HG03103 (cell line): ENCODE results near the gene PIAS1.

Source experiments
- ATAC-seq: cut with Tn5 transposase; IDR thresholded peaks from one replicate; pipeline ENCODE4 v1.9.1; 2021; ENCODE audit warnings: low read depth; ENCODE audit not compliant: unreplicated experiment

PIAS1 gene

DNA sequence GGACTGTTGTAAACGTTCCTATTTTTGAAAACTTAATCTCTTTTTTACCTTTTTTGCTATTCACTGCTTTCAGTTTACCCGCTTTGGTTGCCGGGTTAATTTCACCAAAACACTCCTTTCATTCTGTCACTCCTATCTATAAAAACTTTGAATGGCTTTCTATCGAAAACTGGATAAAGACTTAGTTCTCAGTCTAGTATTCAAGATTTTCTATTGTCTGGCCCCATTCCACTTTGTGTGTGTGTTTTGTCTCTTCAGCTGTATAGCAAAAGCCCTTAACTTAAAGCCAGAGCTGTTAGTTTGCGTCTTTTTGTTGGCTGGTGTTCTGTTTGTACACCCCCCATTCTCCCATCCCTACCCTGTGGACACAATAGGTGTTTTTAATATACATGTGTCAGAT lies 7.5 kb downstream of the PIAS1 start:
- no peak for ATAC-seq

DNA sequence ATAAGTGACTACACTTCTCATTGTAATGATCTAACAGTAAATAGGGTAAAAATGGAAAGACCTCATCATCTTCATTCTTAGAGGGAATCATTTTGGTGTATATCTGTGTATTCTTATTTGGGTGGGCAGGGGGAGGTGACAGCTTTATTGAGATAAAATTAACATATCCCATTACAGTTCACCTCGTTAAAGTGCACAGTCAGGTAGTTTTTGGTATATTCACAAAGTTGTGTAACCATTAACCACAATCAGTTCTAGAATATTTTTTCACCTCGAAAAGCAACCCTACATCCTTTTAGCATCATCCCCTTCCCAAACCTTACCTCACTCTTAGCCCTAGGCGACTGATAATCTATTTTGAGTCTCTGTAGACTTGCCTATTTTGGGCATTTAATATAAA lies 8.1 kb downstream of the PIAS1 start:
- ATAC-seq, result no peak

DNA sequence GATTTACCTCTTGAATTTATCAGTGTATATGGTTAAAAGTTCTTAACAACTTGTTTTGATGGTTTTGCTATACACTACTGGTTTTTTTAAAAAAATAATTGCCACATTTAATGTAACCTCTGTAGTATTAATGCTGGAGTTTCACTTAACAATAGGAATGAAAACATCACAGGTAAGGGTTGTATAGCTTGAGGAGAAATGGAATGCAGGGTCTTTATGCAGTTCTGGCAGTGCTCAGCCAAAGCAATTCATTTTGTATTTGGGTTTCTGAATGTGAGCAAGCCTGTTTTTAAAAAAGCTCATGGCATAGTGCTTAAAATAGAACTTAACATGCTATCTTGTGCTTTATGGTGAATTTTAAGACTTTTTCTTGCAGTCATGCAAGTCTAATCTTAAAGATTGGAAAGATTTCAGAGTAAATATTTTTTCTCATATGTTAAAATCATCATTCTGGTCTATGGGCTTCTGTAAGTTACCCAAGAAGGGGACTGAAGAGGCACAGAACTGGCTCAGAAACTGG lies 8.9 kb downstream of the PIAS1 start:
- ATAC-seq, result no peak

DNA sequence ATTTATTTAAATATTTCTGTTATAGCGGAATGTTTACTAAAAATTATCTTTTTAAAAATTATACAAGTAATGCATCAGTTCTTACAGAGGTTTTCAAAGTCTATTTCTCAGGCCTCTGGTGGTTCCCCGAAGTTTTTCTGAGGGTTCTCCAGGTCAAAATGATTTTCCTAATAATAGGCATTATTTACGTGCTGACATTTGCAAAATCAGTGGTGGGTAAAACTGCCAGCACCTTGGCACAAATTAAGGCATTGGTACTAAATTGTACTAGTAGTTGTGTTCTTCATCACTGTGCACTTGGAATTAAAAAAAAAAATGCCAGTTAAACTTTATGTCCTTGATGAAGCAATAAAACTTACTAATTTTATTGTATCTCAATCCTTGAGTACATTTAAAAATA lies 9.5 kb downstream of the PIAS1 start:
- ATAC-seq, result no peak

DNA sequence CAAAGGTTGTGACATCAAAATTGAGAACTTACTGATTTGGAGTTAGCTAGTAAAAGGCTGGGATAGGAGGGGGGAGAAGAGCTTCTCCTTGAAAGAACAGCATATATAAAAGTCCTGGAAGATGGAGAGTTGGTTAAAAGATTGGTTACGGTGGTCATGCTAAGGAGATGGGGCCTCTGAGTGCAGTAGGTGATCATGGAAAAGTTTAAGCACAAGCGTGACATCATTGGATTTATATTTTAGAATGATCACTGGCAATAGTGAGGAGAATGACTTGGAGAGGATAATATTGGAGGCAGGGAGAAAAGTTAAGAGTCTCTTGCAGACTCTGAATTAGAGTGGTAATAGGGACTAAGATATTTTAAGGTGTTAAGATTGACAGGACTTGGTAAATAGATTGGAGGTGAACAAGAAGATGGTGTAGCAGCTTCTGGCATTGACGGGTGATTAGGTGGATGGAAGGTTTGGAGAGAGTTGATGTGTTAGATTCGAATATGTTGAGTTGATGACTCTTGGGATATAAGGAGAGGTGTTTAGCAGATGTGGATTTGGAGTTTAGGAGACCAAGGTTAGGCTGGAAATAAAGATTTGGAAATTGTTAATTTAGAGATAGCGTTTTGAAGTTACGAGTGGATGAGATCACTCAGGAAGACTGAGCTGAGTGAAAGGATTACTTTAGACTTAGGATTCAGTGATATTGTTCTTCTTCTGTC lies 19.6 kb downstream of the PIAS1 start:
- no peak for ATAC-seq

DNA sequence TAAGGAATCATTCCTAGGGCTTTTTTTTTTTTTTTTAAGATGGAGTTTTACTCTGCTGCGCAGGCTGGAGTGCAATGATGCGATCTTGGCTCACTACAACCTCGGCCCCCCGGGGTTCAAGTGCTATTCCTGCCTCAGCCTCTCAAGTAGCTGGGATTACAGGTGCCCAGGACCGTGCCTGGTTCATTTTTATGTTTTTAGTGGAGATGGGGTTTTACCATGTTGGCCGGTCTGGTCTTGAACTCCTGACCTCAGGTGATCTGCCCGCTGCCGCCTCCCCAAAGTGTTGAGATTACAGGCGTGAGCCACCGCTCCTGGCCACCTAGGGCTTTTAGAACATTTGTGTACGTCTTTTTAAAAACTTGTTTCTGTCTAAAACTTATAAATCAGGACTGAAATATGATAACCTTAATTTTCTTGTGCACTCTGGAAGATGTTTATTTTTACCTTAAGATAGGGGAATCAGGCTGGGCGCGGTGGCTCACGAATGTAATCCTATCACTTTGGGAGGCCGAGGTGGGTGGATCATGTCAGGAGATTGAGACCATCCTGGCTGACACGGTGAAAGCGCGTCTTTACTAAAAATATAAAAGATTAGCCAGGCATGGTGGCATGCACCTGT lies 21.8 kb downstream of the PIAS1 start:
- no peak for ATAC-seq

DNA sequence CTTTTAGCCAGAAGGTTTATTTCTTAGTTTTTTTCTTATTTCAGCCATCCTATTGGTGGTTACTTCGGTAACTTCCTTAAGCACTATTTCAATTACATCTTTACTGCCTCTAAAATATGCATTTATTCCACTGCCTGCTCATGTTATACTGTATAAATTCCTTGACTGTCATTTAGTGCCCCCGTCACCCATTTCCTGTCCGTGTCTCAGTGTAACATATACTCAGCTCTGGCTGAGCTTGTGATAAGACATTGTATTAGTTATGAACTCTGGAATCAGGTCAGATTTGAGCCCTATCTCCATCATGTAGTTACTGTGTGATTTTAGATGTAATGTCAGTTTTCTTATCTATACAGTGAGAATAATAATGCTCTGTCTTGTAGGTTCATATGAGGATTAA lies 24.2 kb downstream of the PIAS1 start:
- no peak for ATAC-seq

DNA sequence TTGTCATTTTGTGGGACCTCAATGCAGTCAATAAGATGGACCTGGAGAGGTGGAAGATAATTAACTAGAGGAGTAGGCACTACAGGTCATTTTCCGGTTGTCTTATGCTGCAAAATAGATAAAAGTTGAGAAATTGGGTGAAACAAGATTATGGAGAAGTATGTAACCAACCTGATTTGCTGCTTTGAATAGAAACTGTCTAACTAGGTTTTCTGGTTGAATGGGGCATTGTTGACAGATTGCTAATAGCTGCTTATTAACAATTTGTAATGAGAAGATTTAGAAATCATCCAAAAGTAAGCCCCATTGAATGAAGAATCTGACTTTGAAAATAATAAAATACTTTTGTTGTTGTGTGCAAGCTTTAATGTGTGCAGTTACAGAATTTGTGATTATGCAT lies 26.2 kb downstream of the PIAS1 start:
- ATAC-seq, result no peak

DNA sequence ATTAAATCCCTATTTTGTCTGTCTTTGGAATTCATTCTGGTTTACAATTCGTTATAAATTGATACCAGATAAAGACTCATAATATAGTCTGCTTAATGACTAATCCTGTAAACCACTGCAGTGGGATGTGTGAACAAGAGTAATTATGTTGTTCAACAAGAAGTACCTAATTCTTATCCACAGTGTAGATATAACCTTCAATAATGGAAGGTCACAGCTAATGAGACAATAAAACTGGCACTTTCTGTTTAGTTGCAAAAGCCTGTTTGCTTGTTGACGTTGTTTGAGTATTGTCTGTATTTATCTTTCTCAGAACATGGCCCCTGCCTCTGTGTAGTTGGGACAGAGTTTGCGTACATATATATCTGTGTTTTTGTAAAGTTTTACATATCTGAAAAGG lies 26.7 kb downstream of the PIAS1 start:
- ATAC-seq, result no peak

DNA sequence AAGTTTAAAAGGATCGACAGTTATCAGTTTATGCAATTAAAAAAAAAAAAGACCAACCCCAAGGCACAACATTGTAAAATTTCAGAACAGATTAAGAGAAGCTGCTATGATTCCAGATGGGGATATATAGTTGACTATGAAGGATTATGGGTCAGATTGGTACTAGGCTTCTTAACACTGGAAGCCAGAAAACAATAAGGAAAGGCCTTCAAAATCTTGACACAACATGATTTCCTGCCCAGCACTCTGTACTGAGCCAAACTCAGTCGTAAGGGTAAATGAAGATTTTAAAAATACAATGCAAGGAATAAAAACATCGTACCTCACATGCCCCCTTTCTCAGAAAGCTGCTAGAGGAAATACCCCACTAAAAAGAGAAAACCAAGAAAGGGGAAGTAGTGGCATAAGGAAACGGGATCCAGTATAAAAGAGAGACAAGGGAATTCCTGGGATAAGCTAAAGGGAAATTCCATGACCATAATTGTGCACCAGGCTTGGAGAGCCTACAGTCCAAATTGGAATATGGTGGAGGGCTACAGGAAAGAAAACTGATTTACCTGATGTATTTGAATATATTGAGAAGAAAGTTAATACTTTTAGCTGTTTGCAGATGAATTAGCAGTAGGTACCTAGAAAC lies 27.9 kb downstream of the PIAS1 start:
- ATAC-seq, result no peak

DNA sequence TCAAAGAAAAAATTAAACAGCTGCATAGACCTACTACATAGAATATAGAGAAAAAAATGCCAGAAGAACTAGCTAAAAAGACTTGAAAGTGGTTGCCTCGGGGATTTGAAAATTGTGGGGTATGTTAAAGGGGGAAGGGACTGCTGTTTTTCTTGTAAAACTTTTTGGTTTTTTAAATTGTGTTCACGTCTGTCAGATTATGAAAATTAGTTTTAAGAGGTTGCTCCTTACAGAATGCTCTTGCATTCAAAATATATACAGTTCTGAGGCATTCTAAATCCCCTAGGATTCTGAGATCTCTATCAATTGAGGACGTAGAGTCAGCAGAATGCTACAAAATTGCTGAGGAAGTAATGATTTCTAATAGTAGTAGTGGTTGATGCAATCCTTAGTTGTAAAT lies 28.6 kb downstream of the PIAS1 start:
- no peak for ATAC-seq

DNA sequence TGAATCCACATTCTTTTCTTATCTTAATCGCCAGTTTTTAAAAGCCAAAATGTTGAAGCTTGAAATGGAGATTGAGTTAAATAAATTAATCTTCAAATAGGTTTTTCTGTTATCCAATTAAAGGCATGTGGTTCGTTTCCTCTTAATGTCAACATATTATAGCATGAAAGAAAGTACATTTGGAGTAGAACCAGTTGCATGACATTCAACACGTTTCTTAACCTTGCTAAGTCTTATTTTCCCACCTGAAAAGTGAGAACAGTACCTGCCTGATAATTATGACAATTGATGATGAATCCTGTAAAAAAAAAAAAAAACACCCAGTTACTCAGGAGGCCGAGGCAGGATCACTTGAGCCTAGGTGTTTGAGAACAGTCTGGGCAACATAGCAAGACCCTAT lies 29.3 kb downstream of the PIAS1 start:
- ATAC-seq, result no peak

DNA sequence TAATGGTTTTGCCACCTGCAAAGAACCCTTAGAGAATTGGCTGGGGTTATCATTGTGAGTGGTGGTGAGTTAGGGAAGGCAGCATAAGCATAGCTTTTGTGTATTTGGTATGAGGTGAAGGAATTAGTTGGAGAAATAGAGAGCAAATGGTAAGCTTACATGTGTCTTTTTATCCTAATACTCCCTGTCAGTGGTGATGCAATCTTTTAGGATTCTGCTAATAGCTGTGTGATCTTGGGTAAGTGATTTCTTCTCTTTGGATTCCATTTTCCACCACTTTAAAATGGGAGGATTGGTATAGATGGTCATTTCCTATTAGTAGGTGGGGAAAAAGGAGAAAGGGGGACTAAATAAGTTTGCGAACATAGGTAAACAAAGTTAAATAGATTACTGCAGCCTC lies 30.9 kb downstream of the PIAS1 start:
- ATAC-seq, result no peak

DNA sequence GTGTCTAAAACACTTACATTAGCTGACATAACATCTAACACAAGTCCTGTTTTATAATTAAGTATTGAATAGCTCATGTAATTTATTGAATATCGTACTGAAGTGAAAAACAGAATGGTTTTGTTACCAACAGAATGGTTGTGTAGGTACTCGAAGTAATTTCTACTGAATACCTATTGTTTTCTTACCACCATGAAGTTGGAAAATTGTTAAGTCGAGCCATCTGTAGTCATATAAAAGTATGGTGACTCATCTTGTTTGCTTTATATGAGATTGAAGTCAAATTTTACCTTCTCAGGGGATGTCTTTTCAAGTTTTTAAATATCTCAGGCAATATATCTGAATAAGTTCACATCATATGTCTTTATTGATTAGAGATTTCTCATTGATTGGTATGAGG lies 37.6 kb downstream of the PIAS1 start:
- ATAC-seq, result no peak

DNA sequence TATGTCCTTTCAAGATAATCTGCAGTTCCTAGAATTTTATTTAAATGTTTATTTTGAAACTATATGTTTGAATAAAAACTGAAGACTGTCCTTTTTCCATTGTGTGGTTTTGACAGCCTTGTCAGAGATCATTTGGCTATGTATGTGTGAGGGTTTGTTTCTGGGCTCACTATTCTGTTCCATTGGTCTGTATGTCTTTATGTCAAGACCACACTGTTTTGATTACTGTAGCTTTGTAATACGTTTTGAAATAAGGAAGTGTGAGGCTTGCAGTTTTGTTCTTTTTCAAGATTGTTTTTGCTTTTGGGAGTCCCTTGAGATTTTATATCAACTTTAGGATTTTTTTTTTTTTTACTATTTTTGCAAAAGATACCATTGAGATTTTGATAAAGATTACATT lies 42.0 kb downstream of the PIAS1 start:
- no peak for ATAC-seq

DNA sequence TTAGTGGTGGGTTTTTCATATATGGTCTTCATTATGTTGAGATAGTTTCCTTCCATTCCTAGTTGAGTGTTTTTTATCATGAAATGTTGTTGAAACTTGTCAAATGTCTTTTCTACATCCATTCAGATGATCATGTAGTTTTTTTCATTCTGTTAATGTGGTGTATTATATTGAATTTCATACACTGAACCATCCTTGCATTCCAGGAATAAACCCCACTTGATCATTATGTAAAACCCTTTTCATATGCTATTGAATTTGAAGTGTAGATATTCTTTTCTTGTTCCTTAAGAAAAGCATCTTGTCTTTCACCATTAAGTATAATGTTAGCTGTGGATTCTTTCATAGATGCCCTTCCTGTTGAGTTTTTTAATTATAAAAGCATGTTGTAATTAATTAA lies 42.9 kb downstream of the PIAS1 start:
- no peak for ATAC-seq

DNA sequence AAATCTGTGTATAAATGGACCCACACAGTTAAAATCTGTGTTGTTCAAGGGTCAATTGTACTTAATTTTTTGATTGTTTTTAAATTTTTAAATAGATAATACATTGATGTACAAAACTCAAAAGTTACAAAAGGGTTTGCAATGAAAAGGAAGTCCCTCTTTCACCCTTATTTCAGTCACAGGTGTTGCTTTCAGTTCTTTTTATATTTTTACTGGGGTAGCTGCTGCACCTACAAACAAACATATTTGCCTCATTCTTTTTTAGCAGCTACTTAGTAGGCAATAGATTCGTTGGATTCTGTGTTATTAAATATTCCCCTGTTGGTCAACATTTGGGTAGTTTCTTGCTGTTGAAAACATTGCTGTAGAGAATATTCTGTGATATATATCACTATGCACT lies 44.4 kb downstream of the PIAS1 start:
- ATAC-seq, result no peak

DNA sequence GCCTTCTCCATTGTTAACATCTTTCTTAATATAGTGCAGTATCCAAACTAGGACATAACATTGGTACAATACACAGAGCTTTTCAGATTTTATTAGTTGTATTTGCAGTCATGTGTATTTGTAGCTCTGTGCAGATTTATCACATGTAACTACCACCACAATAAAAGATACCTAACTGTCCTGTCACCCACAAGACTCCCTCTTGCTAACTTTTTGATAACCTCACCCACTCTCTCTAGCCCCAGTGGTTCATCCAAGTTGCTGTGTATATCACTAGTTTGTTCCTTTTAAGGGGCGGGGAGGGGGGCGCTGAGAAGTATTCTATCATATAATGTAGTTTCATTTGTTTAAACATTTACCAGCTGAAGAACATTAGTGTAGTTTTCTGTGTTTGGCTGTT lies 46.1 kb downstream of the PIAS1 start:
- no peak for ATAC-seq

DNA sequence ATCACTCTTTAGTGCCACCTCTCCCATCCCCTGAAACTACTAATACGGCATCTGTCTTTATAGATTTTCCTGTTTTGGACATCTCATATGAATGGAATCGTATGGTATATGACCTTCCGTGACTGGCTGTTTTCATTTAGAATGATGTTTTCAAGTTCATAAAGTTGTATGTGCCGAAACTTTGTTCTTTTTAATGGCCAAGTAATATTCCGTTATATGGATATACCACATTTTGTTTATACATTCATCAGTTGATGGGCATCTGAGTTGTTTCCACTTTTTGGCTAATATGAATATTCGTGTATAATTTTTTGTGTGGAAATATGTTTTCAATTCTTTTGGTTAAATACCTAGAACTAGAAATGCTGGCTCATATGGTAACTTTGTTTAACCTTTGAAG lies 49.5 kb downstream of the PIAS1 start:
- no peak for ATAC-seq

DNA sequence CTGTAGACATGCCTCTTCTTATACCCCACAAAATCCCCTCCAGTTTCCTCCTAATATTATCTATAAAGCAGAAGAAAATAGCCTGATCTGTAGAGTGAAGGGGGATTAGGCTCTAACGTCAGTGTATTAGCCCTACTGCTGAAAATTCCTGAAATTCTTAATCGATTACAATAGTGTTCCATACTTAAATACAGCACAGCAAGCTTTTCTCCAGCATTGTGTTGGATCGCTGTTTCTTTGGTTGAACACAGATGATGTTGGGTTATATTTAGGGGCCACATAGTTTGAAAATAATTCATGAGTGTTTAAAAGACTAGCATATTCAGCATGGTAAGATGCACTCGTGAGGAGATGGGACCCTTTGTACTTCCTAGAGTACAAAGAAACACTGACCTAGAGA lies 52.5 kb downstream of the PIAS1 start:
- no peak for ATAC-seq

DNA sequence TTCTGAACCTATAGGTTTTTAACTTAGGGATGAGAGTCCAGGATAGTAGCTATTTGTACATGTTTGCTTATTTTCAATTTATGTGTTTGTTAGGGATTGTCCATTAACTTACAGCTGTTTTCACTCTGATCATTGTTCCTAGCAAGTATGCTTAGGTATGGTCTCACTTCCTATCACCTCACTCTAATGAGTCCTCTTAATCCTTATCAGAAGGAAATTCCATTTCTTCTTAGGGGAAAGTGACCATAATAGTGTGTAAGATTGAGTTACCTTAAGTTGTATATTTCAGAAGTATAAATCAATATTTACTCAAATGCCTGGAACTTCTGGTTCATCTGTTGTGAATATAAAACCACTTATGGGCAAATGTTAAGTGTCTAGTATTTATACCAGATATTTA lies 53.0 kb downstream of the PIAS1 start:
- ATAC-seq, result no peak

DNA sequence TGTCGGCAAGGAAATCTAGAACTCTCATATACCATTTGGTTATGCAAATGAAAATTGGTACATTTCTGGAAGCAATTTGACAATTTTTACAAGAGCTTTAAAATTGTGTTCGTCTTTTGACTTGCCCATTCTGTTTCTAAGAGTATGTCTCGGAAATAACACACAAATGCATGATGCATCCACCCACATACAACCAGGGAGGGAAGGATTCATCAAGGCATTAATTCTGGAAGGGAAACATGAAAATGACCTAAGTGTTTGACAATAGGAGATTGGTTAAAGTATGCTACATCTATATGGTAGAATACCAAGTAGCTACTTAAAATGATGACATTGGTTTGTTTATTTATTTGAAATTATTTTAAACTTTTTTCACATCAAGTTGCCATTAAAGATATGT lies 58.6 kb downstream of the PIAS1 start:
- no peak for ATAC-seq
